Measurements from ENCODE around the gene MTHFD1L.
"Not testable (repeated sequence)": the region's sequence is repeated elsewhere in the genome, so short reads cannot be mapped to it uniquely, and the experiment has no call there.

MTHFD1L gene

DNA sequence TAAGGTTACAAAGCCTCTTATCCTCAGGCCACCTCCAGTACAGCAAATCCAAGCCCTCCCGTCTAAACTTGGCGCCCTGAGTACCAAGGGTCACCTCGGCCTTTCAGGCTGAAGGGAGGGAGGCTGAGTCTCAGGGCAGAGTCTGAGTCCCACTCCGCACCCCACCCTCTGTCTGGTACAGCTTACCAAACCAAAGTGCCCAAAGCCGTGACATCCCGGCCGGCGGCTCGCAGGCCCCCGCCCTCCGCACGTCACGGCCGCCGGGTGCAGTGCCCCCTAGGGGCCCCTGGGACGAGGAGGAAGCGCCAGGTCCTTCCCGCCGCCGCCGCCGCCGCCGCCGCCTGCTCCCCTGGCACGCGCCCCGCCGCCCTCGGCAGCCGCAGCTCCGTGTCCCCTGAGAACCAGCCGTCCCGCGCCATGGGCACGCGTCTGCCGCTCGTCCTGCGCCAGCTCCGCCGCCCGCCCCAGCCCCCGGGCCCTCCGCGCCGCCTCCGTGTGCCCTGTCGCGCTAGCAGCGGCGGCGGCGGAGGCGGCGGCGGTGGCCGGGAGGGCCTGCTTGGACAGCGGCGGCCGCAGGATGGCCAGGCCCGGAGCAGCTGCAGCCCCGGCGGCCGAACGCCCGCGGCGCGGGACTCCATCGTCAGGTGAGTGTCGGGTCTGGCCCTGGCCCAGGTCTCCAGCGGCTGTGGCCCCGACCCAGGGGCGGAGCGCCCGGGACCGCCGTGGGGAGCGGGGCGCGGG, at the start of gene MTHFD1L:
MTHFD1L (plus strand) TSS at position 297 of the 741 bp plus-strand sequence; CDS start at position 418, 121 bp downstream.
- peak; percentile 89 for DNase-seq (ENCODE audit: low spot score)
- in situ Hi-C loops (cut with MboI; ENCODE audit: low sequenced_read_pairs, unreplicated experiment) = no loop called here
- TF ChIP-seq, protein P1, sequence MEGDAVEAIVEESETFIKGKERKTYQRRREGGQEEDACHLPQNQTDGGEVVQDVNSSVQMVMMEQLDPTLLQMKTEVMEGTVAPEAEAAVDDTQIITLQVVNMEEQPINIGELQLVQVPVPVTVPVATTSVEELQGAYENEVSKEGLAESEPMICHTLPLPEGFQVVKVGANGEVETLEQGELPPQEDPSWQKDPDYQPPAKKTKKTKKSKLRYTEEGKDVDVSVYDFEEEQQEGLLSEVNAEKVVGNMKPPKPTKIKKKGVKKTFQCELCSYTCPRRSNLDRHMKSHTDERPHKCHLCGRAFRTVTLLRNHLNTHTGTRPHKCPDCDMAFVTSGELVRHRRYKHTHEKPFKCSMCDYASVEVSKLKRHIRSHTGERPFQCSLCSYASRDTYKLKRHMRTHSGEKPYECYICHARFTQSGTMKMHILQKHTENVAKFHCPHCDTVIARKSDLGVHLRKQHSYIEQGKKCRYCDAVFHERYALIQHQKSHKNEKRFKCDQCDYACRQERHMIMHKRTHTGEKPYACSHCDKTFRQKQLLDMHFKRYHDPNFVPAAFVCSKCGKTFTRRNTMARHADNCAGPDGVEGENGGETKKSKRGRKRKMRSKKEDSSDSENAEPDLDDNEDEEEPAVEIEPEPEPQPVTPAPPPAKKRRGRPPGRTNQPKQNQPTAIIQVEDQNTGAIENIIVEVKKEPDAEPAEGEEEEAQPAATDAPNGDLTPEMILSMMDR (IDR thresholded peaks at IDR 0.05; ENCODE audit: borderline replicate concordance, control extremely low read depth, extremely low read depth, insufficient read depth, missing control alignments) = peak; percentile 85

- in situ Hi-C loops (cut with MboI; ENCODE audit: low sequenced_read_pairs, unreplicated experiment) = loop anchor here (25.0 kb wide), 1 partner anchor 754 kb away; the partner anchor contains the start of gene ULBP3
- not testable (repeated sequence) for DNase-seq (ENCODE audit: low spot score)
Observed at GRCh38 chr6:150816554-150816953, 48.9 kb upstream of the MTHFD1L start.

DNA sequence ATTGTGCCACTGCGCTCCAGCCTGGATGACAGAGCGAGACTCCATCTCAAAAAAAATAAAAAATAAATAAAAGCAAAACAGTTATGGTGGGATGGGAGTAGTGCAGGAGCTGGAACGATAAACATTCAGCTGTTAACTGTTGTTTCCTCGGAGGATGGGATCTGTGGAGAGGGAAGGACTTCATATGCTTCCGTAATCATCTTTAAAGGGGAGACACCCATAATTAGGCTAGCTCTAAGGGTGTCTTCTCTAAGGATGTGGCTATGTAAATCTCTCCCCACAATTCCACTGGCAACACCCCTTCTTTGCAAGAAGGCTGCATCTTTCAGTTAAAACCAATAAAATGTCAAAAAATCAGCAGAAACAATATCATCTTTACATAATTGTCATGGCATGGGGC, 42.6 kb upstream of the MTHFD1L start:
- TF ChIP-seq, protein P1 (IDR thresholded peaks at IDR 0.05; ENCODE audit: borderline replicate concordance, control extremely low read depth, extremely low read depth, insufficient read depth, missing control alignments) = no peak
- in situ Hi-C loops (cut with MboI; ENCODE audit: low sequenced_read_pairs, unreplicated experiment) = loop anchor here (25.0 kb wide), 1 partner anchor 761 kb away; the partner anchor contains the start of gene ULBP3
- no peak for DNase-seq (ENCODE audit: low spot score)

- TF ChIP-seq, protein P1 (IDR thresholded peaks at IDR 0.05; ENCODE audit: borderline replicate concordance, control extremely low read depth, extremely low read depth, insufficient read depth, missing control alignments) = no peak
- DNase-seq (ENCODE audit: low spot score) = no peak
- in situ Hi-C loops (cut with MboI; ENCODE audit: low sequenced_read_pairs, unreplicated experiment) = no loop called here
Observed at GRCh38 chr6:150826788-150827187, 38.7 kb upstream of the MTHFD1L start.

GRCh38 chr6:150828107-150828506, 37.4 kb upstream of the MTHFD1L start:
- in situ Hi-C loops (cut with MboI; ENCODE audit: low sequenced_read_pairs, unreplicated experiment); DNase-seq (ENCODE audit: low spot score): not testable (repeated sequence)

DNA sequence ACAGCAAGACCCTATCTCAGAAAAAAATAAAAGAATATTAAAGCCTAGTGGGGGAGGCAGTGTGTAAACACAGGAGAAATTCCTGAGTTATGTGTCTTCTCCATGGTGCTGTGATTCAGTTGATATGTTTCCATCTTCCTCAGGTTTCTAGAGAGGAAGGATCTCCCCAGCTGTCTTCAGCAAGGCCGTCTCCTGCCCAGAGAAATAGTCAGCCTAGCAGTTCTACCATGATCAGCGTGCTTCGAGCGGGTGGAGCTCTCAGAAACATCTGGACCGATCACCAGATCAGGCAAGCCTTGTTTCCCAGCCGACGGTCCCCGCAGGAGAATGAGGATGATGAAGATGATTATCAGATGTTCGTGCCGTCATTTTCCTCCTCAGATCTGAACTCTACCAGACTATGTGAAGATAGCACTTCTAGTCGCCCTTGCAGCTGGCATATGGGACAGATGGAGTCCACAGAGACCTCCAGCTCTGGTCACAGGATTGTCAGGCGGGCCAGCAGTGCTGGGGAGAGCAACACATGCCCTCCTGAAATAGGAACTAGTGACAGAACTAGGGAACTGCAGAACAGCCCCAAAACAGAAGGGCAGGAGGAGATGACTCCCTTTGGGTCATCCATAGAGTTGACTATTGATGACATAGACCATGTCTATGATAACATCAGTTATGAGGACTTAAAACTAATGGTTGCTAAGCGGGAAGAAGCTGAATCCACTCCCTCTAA, 34.9 kb upstream of the MTHFD1L start:
- no peak for DNase-seq (ENCODE audit: low spot score)
- TF ChIP-seq, protein P1 (IDR thresholded peaks at IDR 0.05; ENCODE audit: borderline replicate concordance, control extremely low read depth, extremely low read depth, insufficient read depth, missing control alignments) = no peak
- in situ Hi-C loops (cut with MboI; ENCODE audit: low sequenced_read_pairs, unreplicated experiment) = no loop called here

GRCh38 chr6:150831577-150831976, 33.9 kb upstream of the MTHFD1L start:
- TF ChIP-seq, protein P1 (IDR thresholded peaks at IDR 0.05; ENCODE audit: borderline replicate concordance, control extremely low read depth, extremely low read depth, insufficient read depth, missing control alignments) = no peak
- in situ Hi-C loops (cut with MboI; ENCODE audit: low sequenced_read_pairs, unreplicated experiment) = no loop called here

More at GRCh38 chr6:150831577-150831976, 33.9 kb upstream of the MTHFD1L start:
- DNase-seq (ENCODE audit: low spot score) = no peak

All from GM13976 (cell line).